Globus pallidus (tissue), 1 donor: ENCODE measurements around the gene DCLRE1C.
"Not testable (repeated sequence)": the region's sequence is repeated elsewhere in the genome, so short reads cannot be mapped to it uniquely, and the experiment has no call there.

ENCODE experiments used
- DNase-seq: peaks from one replicate; pipeline ENCODE4 v3.0.0-alpha.2; 2015; ENCODE audit warnings: low spot score

DCLRE1C gene

DNA sequence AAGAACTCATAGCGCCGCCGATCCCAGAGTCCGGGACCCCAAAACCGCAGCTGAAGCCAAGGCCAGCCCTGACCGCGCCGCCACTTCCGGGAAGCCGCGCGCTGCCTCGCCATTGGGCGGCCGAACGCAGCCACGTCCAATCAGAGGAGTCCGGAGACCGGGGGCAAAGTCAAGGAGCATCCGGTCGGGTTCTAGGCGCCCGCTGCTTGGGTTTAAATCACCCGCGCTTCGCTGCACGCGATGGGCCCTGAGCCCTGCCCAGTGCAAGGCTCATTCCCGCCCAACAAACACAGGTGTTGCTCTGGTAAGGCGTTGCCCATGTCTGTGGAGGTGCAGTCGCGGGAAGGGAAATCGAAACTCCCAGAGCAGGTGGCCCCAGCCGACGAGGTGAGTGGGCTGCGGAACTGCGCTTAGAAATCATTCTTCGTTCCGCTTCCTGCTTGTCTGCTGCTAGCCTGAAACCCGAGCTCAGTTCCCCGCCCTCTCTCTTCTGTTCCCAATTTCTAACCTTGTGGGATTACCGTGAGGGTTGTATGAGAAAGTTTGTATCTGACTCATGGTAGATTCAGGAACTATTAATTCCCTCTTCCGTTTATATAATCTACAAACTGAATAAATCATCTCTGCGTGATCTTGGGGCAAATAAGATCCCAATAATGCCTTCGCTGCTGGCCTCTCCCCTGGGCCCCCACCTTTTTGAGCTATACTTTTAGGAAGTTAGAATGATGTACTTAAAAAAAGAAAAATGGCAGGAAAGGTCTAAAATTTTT, at the start of gene DCLRE1C:
DCLRE1C (minus strand) TSS at position 96 of the 770 bp plus-strand sequence; CDS start at position 10, 86 bp downstream.
- DNase-seq: peak; percentile 89

DNA sequence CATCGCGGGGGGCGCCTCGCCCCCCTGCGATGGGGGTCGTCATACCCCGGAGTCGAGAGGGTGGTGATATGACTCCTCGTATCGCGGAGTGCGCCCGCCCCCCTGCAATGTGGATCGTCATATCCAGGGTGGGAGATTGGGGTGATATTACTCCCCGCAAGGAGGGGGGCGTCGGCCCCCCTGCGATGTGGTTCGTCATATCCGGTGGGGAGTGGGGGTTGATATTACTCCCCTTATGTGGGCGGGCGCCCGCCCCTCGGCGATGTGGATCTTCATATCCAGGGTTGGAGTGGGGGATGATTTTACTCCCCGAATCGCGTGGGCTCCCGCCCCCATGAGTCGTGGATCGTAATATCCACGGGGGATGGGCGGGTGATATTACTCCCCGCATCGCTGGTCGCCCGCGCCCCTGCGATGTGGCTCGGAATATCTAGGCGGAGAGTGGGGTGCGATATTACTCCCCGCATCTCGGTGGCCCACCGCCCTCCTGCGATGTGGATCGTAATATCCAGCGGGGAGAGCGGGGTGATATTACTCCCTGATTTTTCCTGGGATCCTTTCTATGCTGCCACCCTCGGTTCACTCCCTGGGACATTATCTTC, 42.2 kb upstream of the DCLRE1C start:
- no peak for DNase-seq

DNA sequence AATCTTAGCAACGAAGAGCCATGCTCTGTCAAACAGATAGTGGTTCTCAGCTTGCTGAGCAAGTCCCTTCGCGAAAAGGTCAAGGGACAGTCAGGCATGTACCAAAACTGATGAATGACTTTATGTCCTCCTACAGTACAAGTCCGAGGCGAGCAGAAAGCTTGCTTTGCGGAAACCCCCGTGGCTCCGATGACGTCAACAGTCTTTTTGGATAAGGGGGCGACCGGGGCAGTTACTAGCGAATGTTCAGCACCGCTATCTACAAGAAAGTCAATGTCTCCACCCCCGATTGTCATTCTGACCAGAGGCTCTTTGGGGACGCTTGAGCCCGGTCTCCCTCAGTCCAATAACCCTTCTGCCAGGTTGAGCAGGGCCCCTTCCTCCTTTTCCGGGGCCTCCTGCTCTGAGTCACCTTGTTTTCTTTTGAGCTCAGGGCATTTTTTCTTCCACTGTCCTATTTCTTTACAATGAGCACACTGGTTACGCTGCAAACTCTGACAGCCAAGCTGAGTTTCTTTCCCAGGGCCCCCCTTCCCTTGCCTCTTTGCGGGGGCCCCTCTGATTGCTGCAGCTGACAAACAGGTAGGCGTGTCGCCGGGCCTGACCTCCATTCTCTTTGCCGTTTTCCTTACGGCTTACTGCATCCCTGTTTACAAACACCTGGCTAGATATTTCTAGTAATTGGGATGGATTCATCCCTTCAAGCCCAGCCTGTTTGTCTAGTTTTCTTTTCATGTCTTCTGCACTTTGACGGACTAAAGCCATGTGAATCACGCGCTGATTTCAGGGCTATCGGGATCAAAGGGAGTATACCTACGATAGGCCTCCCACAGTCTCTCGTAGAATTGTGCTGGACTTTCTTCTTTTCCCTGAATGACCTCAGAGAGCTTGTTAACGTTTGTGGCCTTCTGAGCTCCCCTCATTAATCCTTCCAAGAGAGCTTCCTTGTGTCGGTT, 39.9 kb upstream of the DCLRE1C start:
- not testable (repeated sequence) for DNase-seq

DNA sequence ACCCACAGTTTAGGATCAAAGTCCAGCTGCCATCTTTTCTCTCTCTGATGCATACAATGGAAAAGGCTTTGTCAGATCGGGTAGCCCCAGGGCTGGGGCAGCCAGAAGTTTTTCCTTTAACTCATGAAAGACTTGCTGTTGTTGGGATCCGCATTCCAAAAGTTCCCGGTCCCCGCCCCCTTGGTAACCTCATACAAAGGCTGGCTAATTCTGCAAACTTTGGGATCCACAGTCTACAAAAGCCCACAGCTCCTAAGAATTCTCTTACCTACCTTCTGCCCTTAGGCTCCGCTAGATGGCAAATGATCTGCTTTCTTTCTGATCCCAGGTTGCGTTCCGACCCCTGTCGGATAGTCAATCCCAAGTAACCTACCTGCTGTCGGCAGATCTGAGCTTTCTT, 38.4 kb upstream of the DCLRE1C start:
- not testable (repeated sequence) for DNase-seq

DNA sequence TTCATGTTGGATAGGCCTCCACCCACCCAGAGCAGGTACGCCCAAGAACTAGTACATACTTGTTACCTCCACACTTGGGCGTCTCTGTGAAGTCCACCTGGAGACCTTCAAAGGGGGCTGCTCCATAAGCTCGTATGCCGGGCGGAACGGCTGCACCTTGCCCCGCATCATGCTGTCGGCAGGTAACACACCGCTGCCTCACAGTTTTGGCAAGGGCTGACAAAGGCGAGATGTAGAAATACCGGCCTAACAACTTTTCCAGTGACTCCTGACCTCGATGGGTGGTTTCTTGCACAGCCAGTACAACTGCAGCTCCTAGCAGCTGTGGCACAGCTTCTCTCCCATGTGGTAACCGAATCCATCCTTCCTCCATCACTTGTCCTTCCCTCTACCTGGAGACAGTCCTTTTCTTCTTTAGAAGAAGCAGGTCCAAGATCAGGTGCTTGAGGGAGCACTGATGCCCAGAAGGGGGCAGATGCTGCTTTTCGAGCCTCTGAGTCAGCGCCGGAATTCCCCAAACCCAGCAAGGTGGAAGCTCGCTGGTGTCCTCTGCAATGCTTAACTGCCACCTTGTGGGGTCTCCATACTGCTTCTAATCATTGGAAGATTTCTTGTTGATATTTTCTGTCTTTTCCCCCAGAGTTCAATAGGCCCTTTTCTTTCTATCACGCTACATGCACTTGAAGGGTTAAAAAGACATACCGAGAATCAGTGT, 37.3 kb upstream of the DCLRE1C start:
- DNase-seq: not testable (repeated sequence)

DNA sequence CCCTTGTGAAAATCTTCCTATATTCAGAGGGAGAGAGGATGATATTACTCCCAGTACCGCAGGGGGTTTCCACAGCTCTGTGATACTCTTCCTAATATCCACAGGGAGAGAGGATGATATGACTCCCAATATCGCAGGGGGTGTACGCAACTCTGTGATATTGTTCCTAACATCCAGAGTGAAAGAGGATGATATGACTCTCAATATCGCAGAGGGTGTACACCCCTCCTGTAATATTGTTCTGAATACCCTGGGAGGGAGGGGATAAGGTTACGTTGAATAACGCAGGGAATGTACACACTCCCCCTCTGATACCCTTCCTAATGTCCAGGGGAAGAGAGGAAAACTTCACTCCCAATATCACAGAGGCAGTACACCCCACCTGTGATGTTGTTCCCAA, 35.7 kb upstream of the DCLRE1C start:
- not testable (repeated sequence) for DNase-seq

DNA sequence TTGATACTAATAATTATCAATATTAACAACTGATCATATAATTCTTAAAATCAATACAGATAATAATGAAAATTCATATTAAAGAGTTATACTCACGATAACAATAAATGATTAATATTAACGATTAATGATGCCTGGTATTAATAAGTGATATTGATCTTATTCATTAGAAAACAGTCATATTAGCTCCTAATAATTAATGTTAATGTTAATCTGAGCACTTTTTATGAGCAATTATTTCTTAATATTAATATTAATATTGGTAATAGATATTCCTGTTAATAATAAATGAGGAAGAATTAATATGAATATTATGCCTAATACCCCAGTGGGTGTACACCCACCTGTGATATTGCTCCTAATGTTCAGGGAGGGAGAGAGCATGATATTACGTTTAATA, 28.8 kb upstream of the DCLRE1C start:
- DNase-seq: no peak

DNA sequence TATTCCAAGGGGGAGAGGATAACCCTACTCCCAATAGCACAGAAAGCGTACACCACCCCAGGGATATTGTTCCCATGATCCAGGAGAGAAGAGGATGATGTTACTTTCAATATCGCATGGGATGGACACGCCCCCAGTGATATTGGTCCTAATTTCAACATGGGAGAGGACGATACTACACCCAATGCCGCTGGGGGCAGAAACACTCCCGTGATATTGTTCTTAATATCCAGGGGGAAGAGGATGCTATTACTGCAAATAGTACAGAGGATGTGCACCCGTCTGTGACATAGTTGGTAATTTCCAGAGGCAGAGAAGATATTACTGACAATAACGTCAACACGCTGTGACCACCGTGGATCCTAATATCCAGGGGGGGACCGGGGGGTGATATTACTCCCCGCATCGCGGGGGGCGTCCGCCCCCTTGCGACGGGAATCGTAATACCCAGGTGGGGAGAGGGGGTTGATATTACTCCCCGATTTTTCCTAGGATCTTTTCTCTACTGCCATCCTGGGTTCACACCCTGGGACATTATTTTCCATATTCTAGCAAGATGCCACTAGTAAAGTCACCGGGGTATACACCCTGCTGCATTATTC, 21.9 kb upstream of the DCLRE1C start:
- DNase-seq: no peak

DNA sequence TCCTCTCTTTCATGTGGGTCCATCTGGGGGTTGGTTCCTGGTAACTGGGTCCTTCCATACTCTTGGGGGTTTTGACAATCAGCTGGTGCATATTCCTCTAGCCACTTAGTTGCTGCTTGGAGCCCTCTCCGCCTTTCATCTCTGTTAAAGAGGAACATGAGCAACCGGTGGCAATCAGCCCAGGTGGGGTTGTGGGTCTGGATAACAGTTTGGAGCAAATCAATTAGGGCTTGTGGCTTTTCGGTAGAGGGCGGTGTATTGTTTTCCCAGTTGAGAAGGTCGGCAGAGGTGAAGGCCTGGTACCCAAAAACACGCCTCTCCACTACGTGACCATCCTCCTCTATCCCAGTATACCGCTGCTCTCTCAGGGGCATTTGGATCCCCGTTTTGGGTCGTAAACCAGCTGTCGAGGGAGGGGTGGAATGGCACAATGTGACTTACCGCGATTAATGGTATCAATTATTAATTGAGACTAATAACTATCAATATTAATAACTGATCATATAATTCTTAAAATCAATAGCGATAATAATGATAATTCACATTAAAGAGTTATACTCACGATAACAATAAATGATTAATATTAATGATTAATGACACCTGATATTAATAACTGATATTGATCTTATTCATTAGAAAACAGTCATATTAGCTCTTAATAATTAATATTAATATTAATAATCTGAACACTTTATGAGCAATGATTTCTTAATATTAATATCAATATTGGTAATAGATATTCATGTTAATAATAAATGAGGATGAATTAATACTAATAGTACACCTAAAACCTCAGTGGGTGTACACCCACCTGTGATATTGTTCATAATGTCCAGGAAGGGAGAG, 20.5 kb upstream of the DCLRE1C start:
- not testable (repeated sequence) for DNase-seq

DNA sequence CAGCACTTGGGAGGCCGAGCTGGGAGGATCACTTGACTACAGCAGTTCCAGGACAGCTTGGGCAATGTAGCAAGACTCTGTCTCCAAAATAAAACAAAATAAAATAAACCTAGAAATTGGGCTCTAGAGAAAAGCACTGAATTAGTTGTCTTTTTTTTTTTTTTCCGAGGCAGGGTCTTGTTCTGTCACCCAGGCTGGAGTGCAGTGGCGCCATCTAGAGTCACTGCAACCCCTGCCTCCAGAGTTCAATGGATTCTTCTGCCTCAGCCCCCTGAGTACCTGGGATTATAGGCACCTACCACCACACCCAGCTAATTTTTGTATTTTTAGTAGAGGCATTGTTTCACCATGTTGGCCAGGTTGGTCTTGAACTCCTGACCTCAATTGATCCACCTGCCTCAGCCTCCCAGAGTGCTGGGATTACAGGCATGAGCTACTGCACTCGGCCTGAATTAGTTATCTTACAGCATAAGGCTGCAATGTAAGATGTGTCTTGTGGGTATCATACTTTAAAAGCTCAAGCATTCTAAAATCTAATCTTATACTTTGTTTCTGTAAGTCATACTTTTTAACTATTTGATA, 18.1 kb upstream of the DCLRE1C start:
- no peak for DNase-seq

DNA sequence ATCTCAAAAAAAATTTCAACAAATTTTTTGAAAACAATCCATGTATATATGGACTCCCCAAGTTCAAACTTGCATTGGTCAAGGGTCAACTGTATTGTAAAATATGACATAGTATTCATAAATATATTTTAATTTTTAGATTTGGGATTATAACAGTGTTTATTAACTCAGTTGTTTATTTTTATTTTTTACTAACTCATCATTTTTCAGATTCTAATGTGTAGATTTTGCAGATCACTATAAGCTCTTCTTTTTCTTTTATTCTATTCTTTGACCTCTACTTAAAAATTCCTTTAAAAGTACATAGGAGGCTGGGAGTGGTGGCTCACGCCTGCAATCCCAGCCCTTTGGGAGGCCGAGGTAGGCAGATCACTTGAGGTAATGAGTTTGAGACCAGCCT, 14.0 kb upstream of the DCLRE1C start:
- no peak for DNase-seq

DNA sequence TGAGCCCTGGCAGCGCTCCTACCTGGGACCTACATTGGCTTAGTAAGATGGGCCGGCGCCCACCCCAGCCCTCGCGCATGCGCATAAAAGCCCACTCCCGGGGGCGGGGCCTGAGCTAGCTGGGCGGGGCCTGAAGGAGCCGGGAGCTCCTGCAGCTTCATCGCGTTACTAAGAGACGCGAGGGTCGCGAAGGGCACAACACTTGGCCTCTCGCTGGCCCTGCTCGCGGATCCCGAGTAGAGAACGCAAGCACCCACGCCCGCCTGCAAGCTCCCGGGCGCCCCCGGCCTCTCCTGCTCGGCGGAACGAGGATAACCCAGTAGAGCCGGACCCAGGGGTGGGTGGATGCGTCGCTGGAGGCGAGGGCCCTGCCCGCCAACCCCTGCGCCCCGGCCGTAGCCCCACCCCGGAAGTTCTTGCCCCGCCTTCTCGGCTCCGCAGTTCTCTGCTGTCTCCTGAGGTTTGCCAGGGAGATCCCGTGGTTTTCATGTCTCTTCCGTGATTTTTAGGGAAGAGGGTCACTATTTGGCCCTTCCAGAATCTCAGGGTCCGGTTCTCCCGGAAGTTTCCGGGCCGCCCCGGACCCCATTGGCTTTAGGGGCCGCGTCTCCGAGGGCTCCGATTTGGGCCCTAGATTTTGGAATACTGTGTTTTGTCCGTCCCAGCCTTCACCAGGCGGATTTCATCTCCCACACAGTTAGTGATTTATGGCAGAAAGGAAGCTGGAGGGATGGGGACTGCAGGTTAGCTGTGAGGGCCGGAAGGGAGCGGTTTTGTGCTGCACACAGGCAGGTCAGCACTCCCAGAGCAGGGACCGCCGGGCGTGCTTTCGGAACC, 5.5 kb upstream of the DCLRE1C start, which contains the start of gene MEIG1:
MEIG1 (plus strand) TSS at position 168 of the 837 bp plus-strand sequence. CDS start 7,081 bp downstream, outside the sequence.
- DNase-seq: peak; percentile 93

DNA sequence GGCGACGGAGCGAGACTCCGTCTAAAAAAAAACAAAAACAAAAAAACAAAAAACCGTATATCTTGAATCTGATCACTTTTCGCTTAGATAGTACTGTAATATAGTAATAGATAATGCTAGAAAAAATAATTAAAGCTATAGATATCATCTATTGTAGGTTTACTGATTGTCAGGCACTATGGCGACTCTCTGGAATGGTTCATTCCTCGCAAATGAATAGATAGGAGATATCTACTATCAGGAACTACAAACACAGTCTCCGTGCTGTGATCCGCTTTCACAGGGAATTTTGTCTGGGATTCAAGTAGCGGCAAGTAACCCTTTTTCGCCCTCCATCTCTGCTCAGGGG, 5.0 kb upstream of the DCLRE1C start:
- no peak for DNase-seq

DNA sequence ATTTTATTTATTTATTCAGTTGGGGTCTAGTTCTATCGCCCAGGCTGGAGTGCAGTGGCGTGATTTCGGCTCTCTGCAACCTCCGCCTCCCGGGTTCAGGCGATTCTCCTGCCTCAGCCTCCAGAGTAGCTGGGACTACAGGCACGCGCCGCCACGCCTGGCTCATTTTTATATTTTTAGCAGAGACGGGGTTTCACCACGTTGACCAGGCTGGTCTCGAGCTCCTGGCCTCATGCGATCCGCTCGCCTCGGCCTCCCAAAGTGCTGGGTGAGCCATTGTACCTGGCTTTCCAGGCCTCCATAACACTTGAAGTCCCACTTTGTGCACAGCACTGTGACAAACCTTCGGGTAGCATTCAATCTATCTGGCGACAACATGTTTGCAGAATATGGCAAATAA, 1.0 kb upstream of the DCLRE1C start:
- no peak for DNase-seq

DNA sequence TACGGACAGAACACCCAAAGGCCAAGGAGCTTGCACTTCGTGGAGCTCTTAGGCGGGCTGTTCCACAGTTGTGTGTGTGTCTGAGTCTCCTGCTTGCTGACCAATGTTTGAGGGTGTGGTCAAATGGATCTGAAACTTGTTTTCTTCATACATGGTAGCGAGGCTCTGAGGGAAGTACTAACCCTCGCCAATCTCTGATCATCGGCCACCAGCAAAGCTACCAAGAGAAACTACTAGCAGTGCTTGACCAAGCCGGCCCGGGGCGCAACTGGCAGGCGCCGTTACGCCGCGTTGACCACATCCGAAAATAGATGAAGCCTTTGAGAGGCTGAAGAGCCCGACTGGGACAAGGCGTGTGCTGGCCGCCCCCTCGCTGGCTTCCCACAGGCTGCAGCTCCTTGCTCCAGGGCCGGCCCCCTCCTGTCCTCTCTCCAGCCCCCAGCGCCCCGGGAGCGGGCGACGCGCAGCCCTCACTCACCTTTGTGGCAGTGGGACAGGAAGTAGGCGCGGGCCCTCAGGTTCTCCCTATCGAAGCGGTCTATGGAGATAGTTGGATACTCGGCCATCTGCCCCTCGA, 384 bp downstream of the DCLRE1C start:
- no peak for DNase-seq

DNA sequence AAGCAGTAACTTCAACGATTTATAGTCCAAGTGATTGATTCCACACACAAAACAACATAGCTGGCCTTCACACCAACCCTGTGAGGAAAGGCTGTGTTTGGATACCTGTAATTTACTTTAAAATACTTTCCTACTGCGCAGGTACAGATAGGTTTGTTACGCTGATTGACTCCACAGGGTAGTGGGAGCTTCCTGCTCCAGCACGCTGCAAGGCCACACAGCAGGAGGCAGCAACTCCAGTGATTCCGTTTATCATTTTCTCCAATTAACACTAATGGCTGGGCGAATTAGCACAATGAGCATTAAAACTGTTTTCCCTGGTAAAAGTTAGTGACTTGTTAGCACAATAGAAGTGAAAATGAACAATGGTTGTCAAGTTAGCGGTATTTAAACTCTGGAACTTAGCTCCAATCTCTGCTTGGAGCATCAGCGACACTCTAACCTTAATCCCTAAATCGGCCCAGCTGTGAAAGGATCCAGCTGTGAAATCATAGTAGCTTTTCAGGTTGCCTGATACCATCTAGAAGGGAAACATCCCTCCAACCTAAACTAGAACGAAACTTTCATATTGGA, 959 bp downstream of the DCLRE1C start:
- DNase-seq: no peak

DNA sequence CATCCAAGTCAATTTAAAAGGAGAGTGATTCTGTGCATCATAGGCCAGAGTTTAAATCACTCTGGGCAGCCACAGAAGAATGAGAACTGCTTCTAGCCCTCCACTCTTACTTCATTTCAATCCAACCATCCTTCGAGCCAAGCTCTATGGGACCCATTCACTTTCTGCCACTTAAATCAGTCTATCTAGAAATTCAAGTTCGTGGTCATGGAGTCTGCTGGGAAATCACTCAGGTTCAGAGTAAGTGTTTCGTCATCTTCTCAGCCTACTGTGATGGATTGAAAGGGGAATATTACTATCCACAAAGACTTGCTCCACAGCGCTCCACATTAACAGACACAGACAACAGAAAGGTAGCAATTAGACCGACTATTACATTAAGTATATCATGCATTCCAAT, 4.6 kb downstream of the DCLRE1C start:
- no peak for DNase-seq

DNA sequence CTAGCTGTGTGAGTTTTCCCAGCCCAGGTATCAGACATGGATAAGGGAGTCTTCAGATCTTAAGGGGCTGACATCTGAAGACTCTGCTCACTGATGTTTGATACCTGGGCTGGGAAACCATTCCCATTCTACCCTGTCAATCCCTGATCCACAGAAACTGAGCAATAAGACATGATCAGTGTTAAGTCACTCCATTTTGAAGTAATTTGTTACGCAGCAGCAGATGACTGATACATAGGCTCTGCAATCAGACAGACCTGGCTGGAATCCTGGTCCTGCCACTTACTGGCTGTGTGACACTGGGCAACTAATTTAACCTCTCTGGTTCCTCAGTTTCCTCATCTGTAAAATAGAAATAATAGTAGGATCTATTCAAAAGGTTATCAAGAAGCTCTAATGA, 6.6 kb downstream of the DCLRE1C start:
- DNase-seq: no peak
